HepG2 (cell line): ENCODE measurements around the gene SLCO2B1. TPM values are rescaled to one million over a fixed set of nuclear protein-coding genes. Genes with fewer than 3 reads are reported as not detected.

Experiments used
- EED ChIP-seq: sonication (generic); formaldehyde crosslinking; IDR thresholded peaks from 2 replicates; pipeline ENCODE4 v1.5.0; 2020; ENCODE audit warnings: mild to moderate bottlenecking, missing genetic modification reagents
- FOXM1 ChIP-seq: sonication (generic); formaldehyde crosslinking; IDR thresholded peaks from 2 replicates; pipeline ENCODE4 v1.5.0; 2020; ENCODE audit warnings: missing genetic modification reagents
- GABPB1 ChIP-seq: IDR thresholded peaks from 2 replicates; pipeline ENCODE4 v1.6.1; 2016; ENCODE audit warnings: mild to moderate bottlenecking, missing genetic modification reagents, moderate library complexity, missing compliant biosample characterization
- KDM4B ChIP-seq: sonication (generic); formaldehyde crosslinking; IDR thresholded peaks from 2 replicates; pipeline ENCODE4 v1.4.0; 2020; ENCODE audit warnings: missing genetic modification reagents
- MAF1 ChIP-seq: sonication (generic); formaldehyde crosslinking; IDR thresholded peaks from 2 replicates; pipeline ENCODE4 v1.5.0; 2020; ENCODE audit warnings: missing genetic modification reagents, borderline replicate concordance
- MAFK ChIP-seq, 2 experiments: IDR thresholded peaks in 1 of 2; conservative IDR thresholded peaks in 1 of 2; 2 replicates each; pipeline ENCODE4 v1.6.1; 2011; ENCODE audit warnings: improper control_type of control experiment in 2 of 2, low read length in 2 of 2
- NFRKB ChIP-seq: fragments of 450-650 bp; IDR thresholded peaks from 2 replicates; pipeline ENCODE4 v1.6.1; 2017
- RNF2 ChIP-seq: fragments of 450-650 bp; conservative IDR thresholded peaks from 2 replicates; pipeline ENCODE4 v1.6.1; 2016; ENCODE audit warnings: low read depth
- RXRB ChIP-seq: IDR thresholded peaks from 2 replicates; pipeline ENCODE4 v1.6.1; 2016; ENCODE audit warnings: borderline replicate concordance, missing genetic modification reagents, missing compliant biosample characterization
- SRSF4 ChIP-seq: fragments of 200-400 bp; formaldehyde crosslinking; IDR thresholded peaks from one replicate; pipeline ENCODE4 v1.6.1; 2018; ENCODE audit warnings: mild to moderate bottlenecking, low read depth, low read length, moderate library complexity; ENCODE audit not compliant: poor library complexity, severe bottlenecking
- YY1 ChIP-seq: IDR thresholded peaks from 2 replicates; pipeline ENCODE4 v1.6.1; 2011; ENCODE audit warnings: low read length, low read depth, moderate library complexity, mild to moderate bottlenecking; ENCODE audit not compliant: insufficient read depth, insufficient replicate concordance
- ZFAT ChIP-seq: sonication (generic); formaldehyde crosslinking; conservative IDR thresholded peaks from 2 replicates; pipeline ENCODE4 v1.8.1; 2023; ENCODE audit warnings: missing genetic modification reagents, inconsistent platforms
- ZNF12 ChIP-seq: sonication (generic); formaldehyde crosslinking; IDR thresholded peaks from 2 replicates; pipeline ENCODE4 v1.5.0; 2020; ENCODE audit warnings: missing genetic modification reagents
- ZNF33B ChIP-seq: sonication (generic); formaldehyde crosslinking; IDR thresholded peaks from 2 replicates; pipeline ENCODE4 v1.5.1; 2020; ENCODE audit warnings: mild to moderate bottlenecking, missing genetic modification reagents
- ZNF496 ChIP-seq: sonication (generic); formaldehyde crosslinking; IDR thresholded peaks from 2 replicates; pipeline ENCODE4 v1.8.1; 2023; ENCODE audit warnings: mild to moderate bottlenecking, moderate library complexity, missing genetic modification reagents; ENCODE audit not compliant: insufficient replicate concordance
- ZNF792 ChIP-seq: IDR thresholded peaks from 2 replicates; pipeline ENCODE4 v1.6.1; 2016
- ZNF883 ChIP-seq: sonication (generic); formaldehyde crosslinking; IDR thresholded peaks from 2 replicates; pipeline ENCODE4 v1.5.1; 2020; ENCODE audit warnings: mild to moderate bottlenecking, missing genetic modification reagents; ENCODE audit errors: not compliant biosample characterization
- polyA plus RNA-seq, 8 experiments: library from polyadenylated mRNA; depleted of rRNA in 3 of 8; stranded (reverse) in 7 of 8; unstranded in 1 of 8; fragments of >200 nt; fragmentation: Illumina TruSeq in 4 of 8; extraction: Trizol in 4 of 8; gene quantifications; 2 replicates each; pipeline versions ENCODE4 v1.2.1 to v1.2.3, GENCODE V29; 2011 to 2016; ENCODE audit warnings: low read depth in 4 of 8, missing spikeins in 1 of 8, mixed read lengths in 1 of 8; ENCODE audit not compliant: insufficient read depth in 1 of 8
- total RNA-seq, 5 experiments: library from RNA; depleted of rRNA; stranded (reverse); fragments of >200 nt; fragmentation: Illumina TruSeq; extraction: Trizol; gene quantifications; 2 replicates each; pipeline ENCODE4 v1.2.3, GENCODE V29; 2016; ENCODE audit warnings: low read depth in 1 of 5
- TF ChIP-seq, protein P1 (sequence below): IDR thresholded peaks from 2 replicates; pipeline ENCODE4 v1.6.1; 2016; ENCODE audit warnings: missing compliant biosample characterization, missing genetic modification reagents, borderline replicate concordance
- TF ChIP-seq, protein P2 (sequence below): IDR thresholded peaks from 2 replicates; pipeline ENCODE4 v1.6.1; 2018; ENCODE audit warnings: missing genetic modification reagents
- TF ChIP-seq, protein P3 (sequence below): fragments of 450-650 bp; IDR thresholded peaks from 2 replicates; pipeline ENCODE4 v1.6.1; 2016
- TF ChIP-seq, protein P4 (sequence below): sonication (generic); formaldehyde crosslinking; IDR thresholded peaks from 2 replicates; pipeline ENCODE4 v1.8.0; 2022; ENCODE audit warnings: missing genetic modification reagents, mild to moderate bottlenecking, inconsistent platforms, borderline replicate concordance
- TF ChIP-seq, protein P5 (sequence below): sonication (generic); formaldehyde crosslinking; IDR thresholded peaks from 2 replicates; pipeline ENCODE4 v1.8.1; 2023; ENCODE audit warnings: missing genetic modification reagents, mild to moderate bottlenecking, borderline replicate concordance
- TF ChIP-seq, protein P6 (sequence below): sonication (generic); formaldehyde crosslinking; conservative IDR thresholded peaks from 2 replicates; pipeline ENCODE4 v1.8.1; 2023; ENCODE audit warnings: missing genetic modification reagents

The SLCO2B1 gene
- total and polyA plus RNA-seq, 2 of the 13 experiments (the other 11 are each of a cell fraction or from before 2014, with no cell fraction given): 15.3 to 19.8 TPM

DNA sequence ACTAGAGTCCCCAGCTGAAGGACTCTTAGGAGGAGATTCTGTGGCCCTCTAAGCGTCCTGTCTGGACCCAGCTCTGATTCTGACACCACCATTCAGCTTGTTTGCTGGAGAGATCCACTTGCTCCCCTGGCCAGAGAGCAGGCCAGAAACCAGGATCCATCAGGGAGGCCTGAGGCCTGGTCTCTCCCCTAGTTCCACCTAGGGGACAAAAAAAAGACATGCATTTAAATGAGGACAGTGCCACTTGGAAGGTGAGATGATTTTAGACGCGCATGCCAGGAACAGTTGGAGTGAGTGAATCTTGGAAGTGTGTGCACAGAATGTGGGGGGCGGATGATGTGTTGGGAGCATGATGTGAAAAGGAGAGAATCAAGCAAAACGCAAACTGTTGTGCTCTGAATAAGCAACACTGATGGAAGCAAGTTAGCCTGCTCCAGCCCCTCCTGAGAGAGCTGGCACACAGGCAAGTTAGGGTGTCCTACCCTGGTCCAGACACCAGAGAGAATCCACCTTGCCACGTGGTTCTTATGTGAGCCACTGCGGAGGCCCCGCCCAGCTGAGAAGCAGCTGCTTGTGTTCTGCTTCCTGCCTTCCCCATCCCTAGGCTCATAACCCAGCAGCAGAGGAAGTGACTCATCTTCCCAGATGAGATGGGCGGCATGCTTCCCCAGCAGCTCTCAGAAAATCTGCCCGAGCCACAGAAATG is 8.0 kb upstream of the SLCO2B1 start (continued):
- TF ChIP-seq ZNF883 (CRISPR knock-in tag) (no peak), ZNF792 (CRISPR knock-in tag) (peak; percentile 49; the same call in 1 of the 2 replicates), ZNF33B (CRISPR knock-in tag) (no peak), MAF1 (no peak), KDM4B (CRISPR knock-in tag) (no peak), MAFK (conservative IDR thresholded peaks at IDR 0.05 in 1 of 2, IDR thresholded peaks at IDR 0.05 in 1 of 2; ENCODE audit: low read length in 2 of 2) (no peak), NFRKB (no peak), RXRB (CRISPR knock-in tag) (peak; percentile 29; the same call in 1 of the 2 replicates), ZNF12 (CRISPR knock-in tag) (no peak), YY1 (no peak), ZFAT (CRISPR knock-in tag) (no peak), ZNF496 (no peak), EED (CRISPR knock-in tag) (no peak), FOXM1 (CRISPR knock-in tag) (no peak), GABPB1 (CRISPR knock-in tag) (peak; percentile 55), SRSF4 (no peak), RNF2 (no peak)
- TF ChIP-seq, protein P1, sequence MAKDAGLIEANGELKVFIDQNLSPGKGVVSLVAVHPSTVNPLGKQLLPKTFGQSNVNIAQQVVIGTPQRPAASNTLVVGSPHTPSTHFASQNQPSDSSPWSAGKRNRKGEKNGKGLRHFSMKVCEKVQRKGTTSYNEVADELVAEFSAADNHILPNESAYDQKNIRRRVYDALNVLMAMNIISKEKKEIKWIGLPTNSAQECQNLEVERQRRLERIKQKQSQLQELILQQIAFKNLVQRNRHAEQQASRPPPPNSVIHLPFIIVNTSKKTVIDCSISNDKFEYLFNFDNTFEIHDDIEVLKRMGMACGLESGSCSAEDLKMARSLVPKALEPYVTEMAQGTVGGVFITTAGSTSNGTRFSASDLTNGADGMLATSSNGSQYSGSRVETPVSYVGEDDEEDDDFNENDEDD (CRISPR knock-in tag): no peak
- TF ChIP-seq, protein P2, sequence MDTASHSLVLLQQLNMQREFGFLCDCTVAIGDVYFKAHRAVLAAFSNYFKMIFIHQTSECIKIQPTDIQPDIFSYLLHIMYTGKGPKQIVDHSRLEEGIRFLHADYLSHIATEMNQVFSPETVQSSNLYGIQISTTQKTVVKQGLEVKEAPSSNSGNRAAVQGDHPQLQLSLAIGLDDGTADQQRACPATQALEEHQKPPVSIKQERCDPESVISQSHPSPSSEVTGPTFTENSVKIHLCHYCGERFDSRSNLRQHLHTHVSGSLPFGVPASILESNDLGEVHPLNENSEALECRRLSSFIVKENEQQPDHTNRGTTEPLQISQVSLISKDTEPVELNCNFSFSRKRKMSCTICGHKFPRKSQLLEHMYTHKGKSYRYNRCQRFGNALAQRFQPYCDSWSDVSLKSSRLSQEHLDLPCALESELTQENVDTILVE: no peak
- TF ChIP-seq, protein P3, sequence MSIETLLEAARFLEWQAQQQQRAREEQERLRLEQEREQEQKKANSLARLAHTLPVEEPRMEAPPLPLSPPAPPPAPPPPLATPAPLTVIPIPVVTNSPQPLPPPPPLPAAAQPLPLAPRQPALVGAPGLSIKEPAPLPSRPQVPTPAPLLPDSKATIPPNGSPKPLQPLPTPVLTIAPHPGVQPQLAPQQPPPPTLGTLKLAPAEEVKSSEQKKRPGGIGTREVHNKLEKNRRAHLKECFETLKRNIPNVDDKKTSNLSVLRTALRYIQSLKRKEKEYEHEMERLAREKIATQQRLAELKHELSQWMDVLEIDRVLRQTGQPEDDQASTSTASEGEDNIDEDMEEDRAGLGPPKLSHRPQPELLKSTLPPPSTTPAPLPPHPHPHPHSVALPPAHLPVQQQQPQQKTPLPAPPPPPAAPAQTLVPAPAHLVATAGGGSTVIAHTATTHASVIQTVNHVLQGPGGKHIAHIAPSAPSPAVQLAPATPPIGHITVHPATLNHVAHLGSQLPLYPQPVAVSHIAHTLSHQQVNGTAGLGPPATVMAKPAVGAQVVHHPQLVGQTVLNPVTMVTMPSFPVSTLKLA: peak; percentile 26; the same call in 1 of the 2 replicates
- TF ChIP-seq, protein P4, sequence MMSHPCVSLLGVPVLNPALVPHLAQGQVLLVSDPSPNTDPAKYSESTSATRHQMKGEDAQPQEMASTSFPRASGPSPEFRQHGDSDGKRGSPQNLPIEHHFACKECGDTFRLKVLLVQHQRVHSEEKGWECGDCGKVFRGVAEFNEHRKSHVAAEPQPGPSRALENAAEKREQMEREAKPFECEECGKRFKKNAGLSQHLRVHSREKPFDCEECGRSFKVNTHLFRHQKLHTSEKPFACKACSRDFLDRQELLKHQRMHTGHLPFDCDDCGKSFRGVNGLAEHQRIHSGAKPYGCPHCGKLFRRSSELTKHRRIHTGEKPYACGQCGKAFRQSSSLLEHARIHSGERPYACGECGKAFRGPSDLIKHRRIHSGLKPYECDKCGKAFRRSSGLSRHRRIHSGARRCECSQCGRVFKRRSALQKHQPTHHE (CRISPR knock-in tag): no peak
- TF ChIP-seq, protein P5, sequence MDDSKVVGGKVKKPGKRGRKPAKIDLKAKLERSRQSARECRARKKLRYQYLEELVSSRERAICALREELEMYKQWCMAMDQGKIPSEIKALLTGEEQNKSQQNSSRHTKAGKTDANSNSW: no peak
- TF ChIP-seq, protein P6, sequence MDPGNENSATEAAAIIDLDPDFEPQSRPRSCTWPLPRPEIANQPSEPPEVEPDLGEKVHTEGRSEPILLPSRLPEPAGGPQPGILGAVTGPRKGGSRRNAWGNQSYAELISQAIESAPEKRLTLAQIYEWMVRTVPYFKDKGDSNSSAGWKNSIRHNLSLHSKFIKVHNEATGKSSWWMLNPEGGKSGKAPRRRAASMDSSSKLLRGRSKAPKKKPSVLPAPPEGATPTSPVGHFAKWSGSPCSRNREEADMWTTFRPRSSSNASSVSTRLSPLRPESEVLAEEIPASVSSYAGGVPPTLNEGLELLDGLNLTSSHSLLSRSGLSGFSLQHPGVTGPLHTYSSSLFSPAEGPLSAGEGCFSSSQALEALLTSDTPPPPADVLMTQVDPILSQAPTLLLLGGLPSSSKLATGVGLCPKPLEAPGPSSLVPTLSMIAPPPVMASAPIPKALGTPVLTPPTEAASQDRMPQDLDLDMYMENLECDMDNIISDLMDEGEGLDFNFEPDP (CRISPR knock-in tag): no peak
